CD4-positive, CD25-positive, alpha-beta regulatory T cell (primary cell): ENCODE measurements around the gene SURF2. TPM values are rescaled to one million over a fixed set of nuclear protein-coding genes. Genes with fewer than 3 reads are reported as not detected.
A peak's percentile ranks its signal among the peaks of the same experiment; 100 is the strongest.
"Not testable (repeated sequence)": the region's sequence is repeated elsewhere in the genome, so short reads cannot be mapped to it uniquely, and the experiment has no call there.

Experiments used
- ATAC-seq, 2 donors: fragments of 150-1000 bp; cut with Tn5 transposase; one replicate each; pipeline ENCODE4 v1.10.0; 2021; ENCODE audit warnings: low read depth in 2 of 2, moderate number of reproducible peaks in 2 of 2, moderate library complexity in 1 of 2
- DNase-seq, 3 donors: peaks; one replicate each; pipeline versions ENCODE4 v3.0.0 to v3.0.0-alpha.2; 2012 to 2022; ENCODE audit warnings: mixed read lengths in 1 of 3
- H3K27ac ChIP-seq: one replicate; pipeline ENCODE4 v1.7.0; 2013; ENCODE audit warnings: mild to moderate bottlenecking, low read length; ENCODE audit not compliant: insufficient read depth, poor library complexity, severe bottlenecking
- H3K27me3 ChIP-seq: one replicate; pipeline ENCODE4 v1.7.0; 2013; ENCODE audit warnings: low read length; ENCODE audit not compliant: control insufficient read depth, insufficient read depth
- H3K36me3 ChIP-seq: one replicate; pipeline ENCODE4 v1.7.0; 2013; ENCODE audit warnings: mild to moderate bottlenecking, low read length, moderate library complexity; ENCODE audit not compliant: control insufficient read depth, insufficient read depth
- H3K4me1 ChIP-seq: 2 replicates; pipeline ENCODE4 v1.7.0; 2013; ENCODE audit warnings: mild to moderate bottlenecking, low read length; ENCODE audit not compliant: insufficient read depth, control insufficient read depth, poor library complexity, severe bottlenecking
- H3K4me3 ChIP-seq: one replicate; pipeline ENCODE4 v1.7.0; 2013; ENCODE audit warnings: low read depth, mild to moderate bottlenecking, low read length, moderate library complexity
- H3K9me3 ChIP-seq, 2 experiments: 1 replicate in 1 of 2; 2 replicates in 1 of 2; pipeline ENCODE4 v1.7.0; 2013; ENCODE audit warnings: low read length in 2 of 2, mild to moderate bottlenecking in 1 of 2, moderate library complexity in 1 of 2; ENCODE audit not compliant: control insufficient read depth in 2 of 2
- H3K27ac Mint-ChIP-seq, 3 donors: one replicate each; pipeline ENCODE4 v1.8.0; 2020 to 2022; ENCODE audit warnings: mild to moderate bottlenecking in 3 of 3, mixed read lengths in 3 of 3, moderate library complexity in 2 of 3
- H3K27me3 Mint-ChIP-seq: one replicate; pipeline ENCODE4 v1.8.0; 2022; ENCODE audit warnings: mild to moderate bottlenecking, mixed read lengths
- H3K36me3 Mint-ChIP-seq: one replicate; pipeline ENCODE4 v1.8.0; 2020; ENCODE audit warnings: mixed read lengths
- H3K4me1 Mint-ChIP-seq, 4 donors: one replicate each; pipeline ENCODE4 v1.8.0; 2020 to 2022; ENCODE audit warnings: mixed read lengths in 4 of 4, mild to moderate bottlenecking in 1 of 4
- H3K4me3 Mint-ChIP-seq, 4 donors: one replicate each; pipeline ENCODE4 v1.8.0; 2020 to 2022; ENCODE audit warnings: mild to moderate bottlenecking in 4 of 4, mixed read lengths in 4 of 4, moderate library complexity in 3 of 4
- H3K9me3 Mint-ChIP-seq, 7 donors: one replicate each; pipeline ENCODE4 v1.8.0; 2020 to 2022; ENCODE audit warnings: mixed read lengths in 7 of 7, mild to moderate bottlenecking in 3 of 7, moderate library complexity in 2 of 7
- polyA plus RNA-seq, 4 donors: library from polyadenylated mRNA; unstranded; fragments of 300-500 nt; fragmentation: Illumina TruSeq; gene quantifications; one replicate each; pipeline ENCODE4 v1.2.3, GENCODE V29; 2021
- total RNA-seq: library from RNA; stranded (reverse); gene quantifications from one replicate; pipeline ENCODE4 v1.2.3, GENCODE V29; 2022

SURF2 gene
- total and polyA plus RNA-seq, 5 donors from 2014 or later = 24.3 to 47.1 (median 34.6) TPM

- DNase-seq (no peak), ATAC-seq (no peak)
- no peaks in the 10 kb centered on the region for H3K9me3 ChIP-seq
- no peak overlapping the region for H3K27ac ChIP-seq
- Mint-ChIP-seq H3K27ac (no peak overlapping the region), H3K9me3 (no peaks in the 10 kb centered on the region), H3K36me3 (peaks cover 17% of the 10 kb centered on the region), H3K27me3 (no peaks in the 10 kb centered on the region), H3K4me1 (peaks cover 0 to 52% (median 20%) of the 10 kb centered on the region in 4 donors), H3K4me3 (peak overlapping the region in 2 of 4 donors; percentile 41 to 65)
- no peak overlapping the region for H3K4me3 ChIP-seq
- H3K36me3 ChIP-seq = peaks cover 42% of the 10 kb centered on the region
- no peaks in the 10 kb centered on the region for H3K27me3 ChIP-seq
- peaks cover 31% of the 10 kb centered on the region for H3K4me1 ChIP-seq
Measured at GRCh38 chr9:133332381-133332730, 24.0 kb upstream of the SURF2 start.

GRCh38 chr9:133333011-133333410 lies 23.3 kb upstream of the SURF2 start:
- Mint-ChIP-seq H3K27ac (no peak overlapping the region), H3K4me1 (peaks cover 0 to 52% (median 21%) of the 10 kb centered on the region in 4 donors), H3K27me3 (no peaks in the 10 kb centered on the region), H3K9me3 (no peaks in the 10 kb centered on the region), H3K4me3 (peak overlapping the region in 3 of 4 donors; percentile 41 to 47 (median 44)), H3K36me3 (peaks cover 17% of the 10 kb centered on the region)
- Histone ChIP-seq H3K9me3 (no peaks in the 10 kb centered on the region), H3K4me1 (peaks cover 31% of the 10 kb centered on the region), H3K27ac (no peak overlapping the region), H3K36me3 (peaks cover 42% of the 10 kb centered on the region), H3K27me3 (no peaks in the 10 kb centered on the region), H3K4me3 (no peak overlapping the region)
- DNase-seq (no peak), ATAC-seq (no peak)

- peaks cover 17% of the 10 kb centered on the region for H3K36me3 Mint-ChIP-seq
- DNase-seq (no peak), ATAC-seq (no peak)
- H3K9me3 Mint-ChIP-seq = no peaks in the 10 kb centered on the region
- peak overlapping the region in 3 of 4 donors; percentile 44 to 50 (median 47) for H3K4me3 Mint-ChIP-seq
- H3K27ac Mint-ChIP-seq = no peak overlapping the region
- H3K4me3 ChIP-seq = no peak overlapping the region
- H3K27ac ChIP-seq = no peak overlapping the region
- no peaks in the 10 kb centered on the region for H3K27me3 Mint-ChIP-seq
- H3K27me3 ChIP-seq = no peaks in the 10 kb centered on the region
- no peaks in the 10 kb centered on the region for H3K9me3 ChIP-seq
- H3K4me1 Mint-ChIP-seq = peaks cover 0 to 53% (median 21%) of the 10 kb centered on the region in 4 donors
- H3K36me3 ChIP-seq = peaks cover 42% of the 10 kb centered on the region
- peaks cover 31% of the 10 kb centered on the region for H3K4me1 ChIP-seq
Measured at GRCh38 chr9:133333566-133333965, 22.8 kb upstream of the SURF2 start.

- Histone ChIP-seq H3K4me1 (peaks cover 31% of the 10 kb centered on the region), H3K9me3 (no peaks in the 10 kb centered on the region), H3K4me3 (no peak overlapping the region), H3K36me3 (peaks cover 42% of the 10 kb centered on the region), H3K27ac (no peak overlapping the region), H3K27me3 (no peaks in the 10 kb centered on the region)
- Mint-ChIP-seq H3K27ac (no peak overlapping the region), H3K9me3 (no peaks in the 10 kb centered on the region), H3K36me3 (peaks cover 21% of the 10 kb centered on the region), H3K4me3 (peak overlapping the region in 3 of 4 donors; percentile 29 to 98 (median 50)), H3K27me3 (no peaks in the 10 kb centered on the region), H3K4me1 (peaks cover 0 to 52% (median 19%) of the 10 kb centered on the region in 4 donors)
- ATAC-seq (no peak), DNase-seq (no peak)
Measured at GRCh38 chr9:133334161-133334560, 22.2 kb upstream of the SURF2 start.

- peak overlapping the region; percentile 79 for H3K27ac ChIP-seq
- H3K36me3 Mint-ChIP-seq = peaks cover 25% of the 10 kb centered on the region
- not testable (repeated sequence) for H3K9me3 Mint-ChIP-seq, ATAC-seq, H3K27me3 Mint-ChIP-seq, DNase-seq, H3K9me3 ChIP-seq, H3K27me3 ChIP-seq
- H3K4me1 Mint-ChIP-seq = peaks cover 0 to 56% (median 19%) of the 10 kb centered on the region in 4 donors
- H3K36me3 ChIP-seq = peaks cover 42% of the 10 kb centered on the region
- peak overlapping the region; percentile 79 to 93 (median 93) for H3K27ac Mint-ChIP-seq
- H3K4me1 ChIP-seq = peaks cover 33% of the 10 kb centered on the region
- peak overlapping the region; percentile 96 to 98 (median 97) for H3K4me3 Mint-ChIP-seq
- peak overlapping the region; percentile 81 for H3K4me3 ChIP-seq
Measured at GRCh38 chr9:133334888-133335287, 21.5 kb upstream of the SURF2 start.

- H3K9me3 Mint-ChIP-seq = no peaks in the 10 kb centered on the region
- DNase-seq = peak; percentile 90 to 97 (median 94)
- peak; percentile 91 for ATAC-seq
- Histone ChIP-seq H3K36me3 (peaks cover 37% of the 10 kb centered on the region), H3K9me3 (no peaks in the 10 kb centered on the region), H3K27me3 (no peaks in the 10 kb centered on the region), H3K4me1 (peaks cover 43% of the 10 kb centered on the region), H3K4me3 (peak within 1 kb of the TSS; percentile 81), H3K27ac (peak within 1 kb of the TSS; percentile 79)
- peaks cover 27% of the 10 kb centered on the region for H3K36me3 Mint-ChIP-seq
- peak within 1 kb of the TSS; percentile 96 to 98 (median 97) for H3K4me3 Mint-ChIP-seq
- peak within 1 kb of the TSS; percentile 93 to 97 (median 93) for H3K27ac Mint-ChIP-seq
- H3K27me3 Mint-ChIP-seq = no peaks in the 10 kb centered on the region
- H3K4me1 Mint-ChIP-seq = peaks cover 0 to 67% (median 26%) of the 10 kb centered on the region in 4 donors
Measured at GRCh38 chr9:133335924-133336811, 20.2 kb upstream of the SURF2 start, which contains the start of gene SURF6. Gene SURF6, minus strand, starts transcription at chr9:133336188. Its CDS starts 56 bp downstream, at chr9:133336132.

GRCh38 chr9:133339641-133340040 lies 16.7 kb upstream of the SURF2 start:
- Mint-ChIP-seq H3K4me1 (peaks cover 0 to 62% (median 26%) of the 10 kb centered on the region in 4 donors), H3K4me3 (peak overlapping the region in 3 of 4 donors; percentile 33 to 78 (median 71)), H3K27me3 (no peaks in the 10 kb centered on the region), H3K9me3 (no peaks in the 10 kb centered on the region), H3K36me3 (peaks cover 20% of the 10 kb centered on the region), H3K27ac (peak overlapping the region; percentile 68 to 94 (median 93))
- H3K36me3 ChIP-seq = peaks cover 25% of the 10 kb centered on the region
- DNase-seq = no peak
- no peak for ATAC-seq
- peaks cover 32% of the 10 kb centered on the region for H3K4me1 ChIP-seq
- no peaks in the 10 kb centered on the region for H3K9me3 ChIP-seq
- no peaks in the 10 kb centered on the region for H3K27me3 ChIP-seq
- no peak overlapping the region for H3K4me3 ChIP-seq
- no peak overlapping the region for H3K27ac ChIP-seq
